Parietal lobe (tissue), 2 donors: ENCODE data around the gene CNOT1. TPM values are rescaled to one million over a fixed set of nuclear protein-coding genes. Genes with fewer than 3 reads are reported as not detected.

Source experiments
- small RNA-seq: library from RNA; depleted of rRNA; stranded (forward); fragments of <200 nt; gene quantifications from one replicate; pipeline ENCODE3, GENCODE V24; 2014; ENCODE audit warnings: low replicate concordance
- total RNA-seq: library from RNA; depleted of rRNA; stranded (reverse); fragments of >200 nt; gene quantifications from one replicate; pipeline ENCODE4 v1.2.3, GENCODE V29; 2014

The CNOT1 gene
- 157 TPM for total RNA-seq

DNA sequence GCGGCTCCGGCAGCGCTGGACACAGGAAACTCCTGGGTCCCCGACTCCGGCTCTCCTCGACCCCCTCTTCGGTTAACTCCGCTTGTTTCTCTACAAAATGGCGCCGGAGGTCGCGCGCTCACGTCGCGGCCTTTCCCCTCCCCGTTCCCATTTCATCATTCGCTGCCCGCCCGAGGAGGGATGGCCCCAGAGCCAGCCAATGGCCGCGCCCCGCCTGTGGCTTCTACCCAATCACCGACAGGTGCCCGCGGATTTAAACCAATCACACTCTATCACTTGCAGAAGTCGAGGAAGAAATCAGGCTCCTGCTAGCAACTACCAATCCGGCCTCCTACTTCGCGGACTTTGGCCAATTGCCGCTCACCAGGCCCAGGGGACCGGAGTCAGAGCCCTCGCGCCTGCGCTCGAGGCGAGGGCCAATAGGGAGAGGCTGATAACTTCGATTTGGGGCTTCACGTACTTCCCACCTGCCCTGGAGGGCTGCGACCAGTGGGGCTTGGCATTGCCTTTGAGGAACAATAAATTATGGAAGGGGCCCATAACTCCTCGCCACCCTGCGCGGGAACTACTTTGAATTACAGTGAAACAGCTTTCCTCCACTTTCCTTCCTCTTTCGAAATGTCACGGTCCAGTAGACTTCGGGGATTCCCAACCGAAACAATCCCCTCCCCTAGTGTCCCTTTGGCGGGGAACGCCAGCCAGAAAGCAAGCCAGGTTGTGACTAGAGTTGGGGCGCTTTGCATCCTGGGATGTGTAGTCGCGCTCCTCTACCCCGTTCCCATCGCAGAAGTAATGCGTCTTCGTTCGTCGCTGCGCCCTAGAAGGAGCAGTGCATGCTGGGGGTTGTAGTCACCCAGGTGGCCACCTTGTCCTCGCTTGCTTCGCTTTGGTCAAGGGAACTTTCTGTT is at the start of gene CNOT1:
Gene CNOT1, minus strand, starts transcription at position 94 of the 908 bp plus-strand sequence. CDS start 30,489 bp downstream, outside the sequence.

DNA sequence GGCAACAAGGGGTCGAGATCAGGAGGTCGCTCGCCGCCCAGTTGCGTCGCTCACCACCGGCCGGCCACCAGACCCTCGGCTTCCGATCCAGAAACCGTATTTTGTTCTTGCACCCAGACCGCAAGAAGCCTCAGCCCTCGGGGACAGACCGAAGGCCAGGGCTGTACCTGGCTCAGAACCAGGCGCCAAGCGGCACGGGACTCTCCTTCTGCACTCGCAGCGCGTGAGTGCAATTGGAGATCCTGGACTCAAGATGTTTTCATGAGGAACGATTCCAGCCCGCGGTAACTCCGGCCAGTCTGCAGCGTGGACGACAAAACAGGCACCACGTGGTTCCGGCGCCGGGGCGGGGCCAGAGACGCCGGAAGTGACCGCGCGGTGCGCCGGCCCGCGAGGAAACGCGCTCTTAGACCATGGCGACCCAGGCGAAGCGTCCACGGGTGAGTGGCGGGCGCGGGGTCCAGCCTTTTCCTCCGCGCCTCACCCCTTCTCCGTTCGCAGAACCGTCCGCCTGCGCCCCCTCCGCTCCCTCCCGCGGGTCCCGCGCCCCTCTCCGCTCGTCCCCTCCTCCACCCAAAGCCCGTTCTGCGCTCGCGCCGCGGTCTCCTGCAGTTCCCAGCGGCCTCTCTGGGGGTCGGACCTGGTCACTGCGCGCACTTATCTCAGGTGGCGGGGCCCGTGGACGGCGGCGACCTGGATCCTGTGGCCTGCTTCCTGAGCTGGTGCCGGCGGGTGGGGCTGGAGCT is 114.3 kb downstream of the CNOT1 start, which contains the start of gene SETD6:
Gene SETD6, plus strand, starts transcription at position 393 of the 746 bp plus-strand sequence. Its CDS starts 21 bp downstream, at position 414.

DNA sequence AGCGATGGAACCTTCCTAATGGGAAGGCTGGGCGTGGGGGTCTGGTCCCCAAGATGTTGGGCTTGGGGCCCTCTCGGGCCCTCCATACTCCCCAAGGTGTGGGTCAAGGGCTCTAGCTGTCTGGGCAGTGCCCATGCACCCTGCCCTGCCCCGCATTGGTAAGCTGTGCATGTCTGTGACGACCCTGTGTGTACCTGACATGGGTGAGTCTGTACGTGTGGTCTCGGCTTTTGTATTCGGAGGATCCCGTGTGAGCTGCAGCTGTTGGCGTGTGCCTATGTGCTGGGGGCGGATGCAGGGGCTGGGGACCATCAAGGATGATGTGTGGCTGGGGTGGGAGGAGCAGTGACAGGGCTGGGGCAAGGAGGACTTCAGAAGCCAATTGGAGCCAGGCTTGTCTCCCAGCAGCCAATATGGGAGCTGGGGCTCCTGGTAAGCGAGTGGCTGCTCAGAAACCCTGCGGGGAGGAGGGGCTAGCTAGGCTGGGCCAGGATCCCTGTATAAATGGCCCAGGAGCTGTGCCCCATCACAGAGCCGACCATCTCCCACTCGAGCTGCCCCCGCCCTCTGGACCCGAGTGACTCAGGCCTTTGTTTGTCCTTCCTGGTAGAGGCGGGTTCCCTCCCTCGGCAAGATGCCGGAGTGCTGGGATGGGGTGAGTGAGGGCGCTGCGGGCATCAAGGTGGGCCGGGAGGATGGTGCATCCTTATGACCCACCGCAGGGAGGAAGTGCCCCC is 129.8 kb downstream of the CNOT1 start, which contains the start of gene NDRG4:
Gene NDRG4, plus strand, starts transcription at position 529 of the 737 bp plus-strand sequence. Its CDS starts 106 bp downstream, at position 635.

Small RNAs within 50 kb of the gene (small RNA-seq; reads per million reads assigned to genes)
- gene RNU6-103P (not detected), gene SNORA46 (77.2 reads per million, percentile 95 among the genes with 10 or more reads in this experiment), gene SNORA50A (not detected)

Other genes starting within 250 kb of the CNOT1 start
- gene GINS3, start 237.4 kb downstream of the CNOT1 start, total RNA-seq = 4.1 TPM
- gene NDRG4, start 129.7 kb downstream of the CNOT1 start, total RNA-seq = 304 TPM
- gene SETD6, start 114.3 kb downstream of the CNOT1 start, total RNA-seq = 47.0 TPM
- gene SLC38A7, start 54.9 kb upstream of the CNOT1 start, total RNA-seq = 30.7 TPM
- gene GOT2, start 104.5 kb upstream of the CNOT1 start, total RNA-seq = 34.1 TPM